Renal pelvis (tissue), 4 donors: ENCODE data around the gene TMEM184A. TPM values are rescaled to one million over a fixed set of nuclear protein-coding genes. Genes with fewer than 3 reads are reported as not detected.

Experiments
- DNase-seq: peaks from one replicate; pipeline ENCODE4 v3.0.0-alpha.2; 2013
- polyA plus RNA-seq, 3 donors: library from polyadenylated mRNA; unstranded; fragments of 120-200 nt; gene quantifications; one replicate each; pipeline ENCODE4 v1.2.1, GENCODE V29; 2013; ENCODE audit not compliant: insufficient read length in 3 of 3

Gene TMEM184A
- polyA plus RNA-seq, 3 donors, result 6.0 to 9.7 (median 8.6) TPM

- no peak for DNase-seq
Measured at GRCh38 chr7:1552200-1552599, 3.8 kb downstream of the TMEM184A start.

- DNase-seq, result no peak
Measured at GRCh38 chr7:1550846-1551155, 5.2 kb downstream of the TMEM184A start.

- DNase-seq, result no peak
Measured at GRCh38 chr7:1550005-1550845, 5.8 kb downstream of the TMEM184A start.

- no peak for DNase-seq
Measured at GRCh38 chr7:1549357-1550004, 6.5 kb downstream of the TMEM184A start.

DNA sequence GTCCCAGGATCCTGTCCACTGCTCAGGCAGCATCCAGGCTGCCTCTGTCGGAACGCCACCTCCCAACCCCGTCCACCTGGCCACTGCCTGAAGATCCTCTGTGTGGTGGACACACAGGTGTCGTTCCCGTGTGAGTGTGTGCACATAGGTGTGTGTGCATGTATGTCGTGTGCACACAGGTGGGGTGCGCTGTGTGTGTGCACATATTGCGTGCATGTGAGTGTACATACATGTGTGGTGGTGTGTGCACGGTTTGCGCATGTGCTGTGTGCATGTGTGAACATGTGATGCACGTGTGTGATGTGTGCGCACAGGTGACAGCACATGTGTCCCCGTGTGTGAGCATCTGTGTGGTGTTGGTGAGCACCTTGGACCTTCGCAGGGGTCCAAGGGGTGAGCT, 7.1 kb downstream of the TMEM184A start:
- DNase-seq, result no peak

- no peak for DNase-seq
Measured at GRCh38 chr7:1548438-1548831, 7.6 kb downstream of the TMEM184A start.

GRCh38 chr7:1547777-1548437, 8.1 kb downstream of the TMEM184A start:
- no peak for DNase-seq

DNA sequence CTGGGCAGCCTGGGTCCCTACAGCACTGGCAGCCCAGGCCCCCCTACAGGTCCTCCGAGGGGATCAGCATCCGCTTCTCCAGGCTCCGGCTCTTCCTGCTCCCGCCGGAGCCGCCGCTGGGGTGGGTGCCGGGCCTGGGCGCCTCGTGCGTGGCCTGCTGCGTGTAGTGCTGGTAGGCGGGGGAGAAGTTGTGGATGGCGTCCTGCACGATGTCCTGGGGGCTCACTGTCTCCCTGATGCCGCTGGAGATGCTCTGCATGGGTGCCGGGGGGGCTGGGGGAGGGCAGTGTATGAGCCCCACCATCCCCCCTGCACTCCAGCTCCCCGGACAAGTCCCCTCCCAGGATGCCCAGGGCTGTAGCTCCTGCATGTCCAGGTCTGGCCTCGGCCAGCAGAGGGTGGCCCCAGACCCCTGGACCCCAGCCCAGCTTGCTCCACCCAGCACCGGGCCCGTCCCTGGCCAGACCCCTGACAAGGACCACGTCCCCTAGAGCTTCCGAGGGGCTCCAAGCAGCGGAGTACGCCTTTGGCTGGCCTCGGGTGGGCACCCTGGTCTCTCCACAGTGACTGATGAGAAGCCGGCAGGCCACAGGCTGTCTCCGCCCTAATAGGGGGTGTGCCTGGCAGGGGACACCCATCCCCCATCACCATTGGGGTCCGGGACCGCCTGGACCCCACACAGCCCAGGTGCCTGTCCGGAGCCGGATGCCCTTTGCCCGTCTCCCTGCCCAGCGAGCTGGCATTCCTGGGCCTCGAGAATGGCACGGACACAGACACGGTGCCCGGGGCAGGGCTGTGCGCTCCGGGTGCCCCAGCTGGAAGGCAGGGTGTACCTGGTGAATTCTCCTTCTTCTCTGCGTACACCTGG, 8.9 kb downstream of the TMEM184A start:
- DNase-seq, result no peak

DNA sequence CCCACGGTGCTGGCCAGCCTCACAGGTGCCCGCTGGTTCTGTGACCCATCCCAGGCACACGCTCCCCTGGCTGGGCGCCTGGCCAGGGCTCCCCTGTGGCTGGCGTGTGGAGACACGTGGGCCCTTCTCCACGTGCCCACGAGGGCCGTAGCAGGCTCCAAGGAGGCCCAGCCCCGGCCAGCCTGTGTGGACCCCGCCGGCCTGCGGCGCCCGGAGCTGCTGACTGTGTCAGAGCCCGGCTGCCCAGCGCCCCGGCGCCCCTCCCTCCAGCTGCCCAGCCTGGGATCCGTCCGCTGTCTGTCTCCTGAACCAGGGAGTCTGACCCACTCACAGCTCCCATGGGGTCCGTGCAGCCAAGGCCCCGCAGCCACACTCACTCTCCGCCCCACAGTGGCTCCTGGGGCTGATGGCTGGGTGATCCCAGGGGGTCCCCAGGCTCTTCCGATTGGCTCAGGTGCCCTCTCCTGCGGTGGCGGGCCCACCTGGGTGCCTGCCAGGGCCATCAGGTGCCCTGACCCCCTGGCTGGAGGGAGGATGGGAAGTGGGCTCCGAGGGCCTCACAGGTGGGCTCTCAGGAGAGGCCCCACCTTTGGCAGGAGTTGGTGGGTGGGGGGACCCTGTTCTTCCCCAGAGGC, 9.6 kb downstream of the TMEM184A start:
- no peak for DNase-seq

DNA sequence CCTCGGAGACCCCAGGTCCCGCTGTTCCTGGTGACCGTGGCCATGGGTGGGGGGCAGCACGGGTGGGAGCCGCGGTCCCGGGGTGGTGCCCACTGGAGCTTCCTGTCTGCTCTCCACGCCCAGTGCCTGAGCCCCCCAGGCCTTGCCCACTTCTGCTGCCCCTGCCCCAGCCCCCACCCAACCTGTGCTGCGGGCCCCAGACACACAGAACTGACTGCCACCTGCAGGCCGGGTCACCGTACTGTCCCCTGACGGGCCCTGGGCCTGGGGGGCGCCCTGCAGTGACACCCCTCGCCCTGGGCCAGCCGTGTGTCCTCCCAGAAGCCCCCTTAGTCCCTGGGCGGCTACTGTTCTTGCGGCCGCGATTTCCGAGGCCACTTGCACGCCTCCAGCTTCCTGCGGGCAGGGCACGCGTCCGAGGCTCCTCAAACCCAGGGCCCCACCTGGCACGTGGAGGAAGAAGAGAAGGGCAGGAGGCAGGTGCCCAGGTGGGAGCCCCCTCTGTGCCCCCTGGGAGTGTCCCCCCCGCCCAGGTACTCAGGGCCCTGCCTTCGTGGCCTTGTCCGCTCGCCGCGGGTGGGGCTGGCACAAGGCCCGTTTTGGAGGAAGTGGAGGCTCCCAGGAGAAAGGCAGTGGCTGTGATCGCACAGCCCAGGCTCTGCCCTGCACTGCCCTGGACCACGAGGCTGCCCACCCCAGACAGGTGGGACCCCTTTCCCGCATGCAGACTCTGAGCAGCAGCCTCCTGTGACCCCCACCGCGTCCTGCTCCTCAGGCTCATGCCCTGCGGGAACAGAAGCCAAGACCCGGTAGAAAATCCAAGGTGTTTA, 10.4 kb downstream of the TMEM184A start:
- DNase-seq, result no peak

DNA sequence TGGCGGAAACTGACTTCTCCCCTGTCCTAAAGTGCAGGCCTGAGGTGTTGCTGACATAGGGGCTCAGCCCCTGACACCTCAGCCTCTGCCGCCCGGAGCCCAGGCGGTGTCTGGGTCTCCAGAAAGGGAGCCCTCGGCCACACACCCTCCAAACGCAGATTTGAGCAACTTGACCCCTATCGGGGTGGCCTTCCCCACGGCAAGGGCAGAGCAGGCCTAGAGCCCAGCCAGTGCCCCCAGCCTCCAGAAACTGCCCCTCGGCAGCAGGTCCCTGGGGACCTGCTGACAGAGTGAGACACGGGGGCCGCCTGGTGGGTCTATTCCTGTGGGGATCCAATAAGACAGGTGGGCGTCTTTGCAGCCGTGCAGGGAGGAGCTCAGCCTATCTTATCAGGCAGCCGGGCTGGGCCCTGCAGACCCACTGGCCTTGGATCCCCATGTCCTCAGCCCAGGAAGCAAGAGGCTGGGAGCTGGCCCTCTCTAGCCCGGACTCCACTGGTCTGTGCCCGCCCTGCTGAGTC, 11.0 kb downstream of the TMEM184A start:
- no peak for DNase-seq

GRCh38 chr7:1544178-1544895, 11.7 kb downstream of the TMEM184A start:
- DNase-seq, result no peak

GRCh38 chr7:1543826-1544177, 12.2 kb downstream of the TMEM184A start:
- DNase-seq, result no peak

- DNase-seq, result no peak
Measured at GRCh38 chr7:1542841-1543747, 12.9 kb downstream of the TMEM184A start.

- DNase-seq, result no peak
Measured at GRCh38 chr7:1542329-1542728, 13.7 kb downstream of the TMEM184A start.

- DNase-seq, result no peak
Measured at GRCh38 chr7:1541431-1542162, 14.4 kb downstream of the TMEM184A start.

DNA sequence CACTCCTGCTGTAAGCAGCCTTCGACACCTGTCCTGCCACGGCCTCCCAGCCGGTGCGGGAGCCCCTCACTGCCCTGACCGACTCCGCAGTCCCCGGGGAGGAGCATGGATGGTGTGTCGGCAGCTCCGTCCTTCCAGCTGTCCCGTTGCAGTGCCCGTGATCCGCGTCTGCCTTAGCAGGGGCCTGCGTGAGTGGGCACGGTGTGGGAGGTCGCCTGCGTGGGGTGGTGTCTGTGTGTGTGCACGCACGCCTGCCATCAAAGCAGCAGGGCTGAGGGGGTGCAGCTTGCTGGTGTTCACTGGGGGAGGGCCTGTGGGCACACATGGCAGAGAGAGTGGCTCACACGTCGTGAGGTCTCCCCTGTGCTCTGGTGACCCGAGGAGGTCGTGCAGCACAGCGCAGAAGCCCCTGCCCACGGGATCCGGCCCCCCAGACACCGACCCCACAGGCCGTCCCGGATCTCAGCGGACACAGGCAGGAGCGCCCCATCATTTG, 15.2 kb downstream of the TMEM184A start:
- no peak for DNase-seq
